ENCODE results near the gene DOHH.
"Not testable (repeated sequence)": the region's sequence is repeated elsewhere in the genome, so short reads cannot be mapped to it uniquely, and the experiment has no call there.

The DOHH gene

DNA sequence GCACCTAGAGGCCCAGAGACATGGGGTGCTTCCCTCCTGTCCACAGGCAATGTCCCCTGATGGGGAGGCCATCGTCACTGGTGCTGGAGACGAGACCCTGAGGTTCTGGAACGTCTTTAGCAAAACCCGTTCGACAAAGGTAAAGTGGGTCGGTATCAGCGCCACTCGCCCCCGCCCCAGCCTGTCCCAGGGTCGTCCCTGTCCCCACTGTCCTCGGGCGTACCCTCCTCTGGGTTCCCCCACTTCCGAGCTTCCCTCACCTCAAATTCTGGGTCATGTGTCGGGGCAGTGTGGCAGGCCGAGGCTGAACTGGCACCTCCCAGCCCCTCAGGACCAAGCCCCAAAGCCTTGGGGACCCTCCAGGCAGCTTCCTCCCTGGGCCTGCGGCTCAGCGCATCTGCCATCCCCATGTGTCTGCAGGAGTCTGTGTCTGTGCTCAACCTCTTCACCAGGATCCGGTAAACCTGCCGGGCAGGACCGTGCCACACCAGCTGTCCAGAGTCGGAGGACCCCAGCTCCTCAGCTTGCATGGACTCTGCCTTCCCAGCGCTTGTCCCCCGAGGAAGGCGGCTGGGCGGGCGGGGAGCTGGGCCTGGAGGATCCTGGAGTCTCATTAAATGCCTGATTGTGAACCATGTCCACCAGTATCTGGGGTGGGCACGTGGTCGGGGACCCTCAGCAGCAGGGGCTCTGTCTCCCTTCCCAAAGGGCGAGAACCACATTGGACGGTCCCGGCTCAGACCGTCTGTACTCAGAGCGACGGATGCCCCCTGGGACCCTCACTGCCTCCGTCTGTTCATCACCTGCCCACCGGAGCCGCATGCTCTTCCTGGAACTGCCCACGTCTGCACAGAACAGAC is 34.1 kb upstream of the DOHH start:
- no peak for DNase-seq

DNA sequence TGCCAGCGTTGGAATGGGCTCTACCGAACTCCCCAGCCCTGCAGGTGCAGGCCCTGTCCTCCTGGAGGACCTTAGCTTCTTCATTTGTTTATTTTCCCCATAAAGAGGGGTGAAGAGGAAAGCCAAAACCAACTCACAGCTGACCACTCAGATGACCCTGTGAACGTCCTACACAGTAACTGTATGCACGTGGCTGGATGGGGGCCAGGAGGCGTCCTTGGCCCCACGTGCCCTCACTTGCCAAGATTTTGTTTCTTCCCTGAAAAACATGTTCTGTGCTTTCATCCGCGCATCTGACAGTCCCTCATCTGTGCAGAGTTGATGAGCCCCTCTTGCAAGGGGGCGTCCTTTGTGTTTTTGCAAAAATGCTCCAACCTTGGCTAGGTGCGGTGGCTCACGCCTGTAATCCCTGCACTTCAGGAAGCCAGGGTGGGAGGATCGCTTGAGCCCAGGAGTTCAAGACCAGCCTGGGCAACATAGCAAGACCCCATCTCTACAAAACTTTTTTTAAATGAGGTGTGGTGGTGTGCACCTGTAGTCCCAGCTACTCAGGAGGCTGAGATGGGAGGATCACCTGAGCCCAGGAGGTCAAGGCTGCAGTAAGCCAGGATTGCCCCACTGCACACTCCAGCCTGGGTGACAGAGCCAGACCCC is 33.2 kb upstream of the DOHH start:
- DNase-seq, result no peak

DNA sequence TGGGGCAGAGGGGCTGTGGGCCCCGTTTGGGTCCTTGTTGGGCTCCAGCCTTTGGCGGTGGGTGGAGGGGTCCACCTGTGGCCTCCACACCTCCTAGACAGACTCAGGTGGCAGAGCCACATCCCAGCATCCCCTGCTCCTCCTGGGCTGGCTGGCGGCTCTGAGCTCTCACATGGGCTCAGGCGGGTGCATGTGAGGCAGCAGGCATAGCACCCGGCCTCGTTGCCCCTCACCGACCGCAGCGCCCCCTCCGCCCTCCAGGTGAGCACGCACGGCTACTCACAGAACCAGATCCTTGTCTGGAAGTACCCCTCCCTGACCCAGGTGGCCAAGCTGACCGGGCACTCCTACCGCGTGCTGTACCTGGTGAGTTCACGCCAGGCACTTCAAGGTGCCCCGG is 32.6 kb upstream of the DOHH start:
- no peak for DNase-seq

- no peak for DNase-seq
Measured at GRCh38 chr19:3532154-3532786, 31.8 kb upstream of the DOHH start.

- DNase-seq, result no peak
Measured at GRCh38 chr19:3531716-3532115, 31.2 kb upstream of the DOHH start.

- no peak for DNase-seq
Measured at GRCh38 chr19:3530389-3530788, 29.9 kb upstream of the DOHH start.

DNA sequence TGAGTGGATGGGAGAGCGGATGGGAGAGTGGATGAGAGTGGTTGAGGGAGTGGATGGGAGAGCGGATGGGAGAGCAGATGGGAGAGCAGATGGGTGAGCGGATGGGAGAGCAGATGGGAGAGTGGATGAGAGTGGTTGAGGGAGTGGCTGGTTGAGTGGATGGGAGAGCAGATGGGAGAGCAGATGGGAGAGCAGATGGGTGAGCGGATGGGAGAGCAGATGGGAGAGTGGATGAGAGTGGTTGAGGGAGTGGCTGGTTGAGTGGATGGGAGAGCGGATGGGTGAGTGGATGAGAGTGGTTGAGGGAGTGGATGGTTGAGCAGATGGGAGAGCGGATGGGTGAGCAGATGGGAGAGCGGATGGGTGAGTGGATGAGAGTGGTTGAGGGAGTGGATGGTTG is 28.8 kb upstream of the DOHH start:
- DNase-seq, result not testable (repeated sequence)

DNA sequence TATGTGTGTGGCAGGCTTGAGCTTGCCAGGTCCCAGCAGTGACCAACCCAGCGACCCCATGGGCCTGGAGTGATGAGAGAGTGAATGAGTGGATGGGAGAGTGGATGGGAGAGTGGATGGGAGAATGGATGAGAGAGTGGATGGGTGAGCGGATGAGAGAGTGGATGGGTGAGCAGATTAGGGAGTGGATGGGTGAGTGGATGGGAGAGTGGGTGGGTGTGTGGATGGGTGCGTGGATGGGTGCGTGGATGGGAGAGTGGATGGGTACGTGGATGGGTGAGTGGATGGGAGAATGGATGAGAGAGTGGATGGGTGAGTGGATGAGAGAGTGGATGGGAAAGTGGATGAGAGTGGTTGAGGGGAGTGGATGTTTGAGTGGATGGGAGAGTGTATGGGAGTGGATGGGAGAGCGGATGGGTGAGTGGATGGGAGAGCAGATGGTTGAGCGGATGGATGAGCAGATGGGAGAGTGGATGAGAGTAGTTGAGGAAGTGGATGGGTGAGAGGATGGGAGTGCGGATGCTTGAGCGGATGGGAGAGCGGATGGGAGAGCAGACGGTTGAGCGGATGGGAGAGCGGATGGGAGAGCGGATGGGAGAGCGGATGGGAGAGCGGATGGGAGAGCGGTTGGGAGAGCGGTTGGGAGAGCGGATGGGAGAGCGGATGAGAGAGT is 28.2 kb upstream of the DOHH start:
- DNase-seq, result no peak

- no peak for DNase-seq
Measured at GRCh38 chr19:3528080-3528479, 27.6 kb upstream of the DOHH start.

GRCh38 chr19:3527238-3527910 is 26.9 kb upstream of the DOHH start:
- no peak for DNase-seq

DNA sequence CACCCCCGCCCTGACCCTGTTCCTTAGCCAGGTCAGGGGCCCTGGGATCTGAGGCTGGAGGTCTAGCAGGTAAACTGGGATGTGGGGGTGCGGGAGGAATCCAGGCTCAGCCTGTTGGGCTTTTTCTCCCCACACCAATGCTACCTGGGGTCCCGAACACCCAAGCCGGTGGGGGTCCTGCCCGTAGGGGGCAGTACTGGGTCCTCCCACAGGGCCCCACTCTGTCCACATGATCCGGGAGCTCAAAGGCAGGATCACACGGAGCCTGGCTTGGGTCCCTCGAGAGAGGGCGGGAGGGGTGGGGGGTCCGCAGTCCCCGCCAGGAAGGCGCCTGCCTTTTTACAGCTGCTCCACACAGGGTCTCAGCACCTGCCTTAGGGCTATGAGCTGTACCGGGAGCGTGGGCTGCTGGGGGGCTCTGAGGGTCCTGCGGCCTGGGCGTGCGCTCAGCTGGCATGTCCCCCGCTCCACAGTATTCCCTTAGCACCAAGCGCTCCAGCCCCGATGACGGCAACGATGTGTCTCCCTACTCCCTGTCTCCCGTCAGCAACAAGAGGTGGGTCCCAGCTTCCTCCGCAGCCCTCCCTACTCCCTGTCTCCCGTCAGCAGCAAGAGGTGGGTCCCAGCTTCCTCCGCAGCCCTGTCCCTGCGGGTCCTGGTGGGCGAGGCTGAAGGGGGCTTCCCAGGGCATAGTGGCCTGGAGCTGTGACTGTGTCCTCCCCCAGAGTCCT is 26.2 kb upstream of the DOHH start:
- DNase-seq, result no peak

DNA sequence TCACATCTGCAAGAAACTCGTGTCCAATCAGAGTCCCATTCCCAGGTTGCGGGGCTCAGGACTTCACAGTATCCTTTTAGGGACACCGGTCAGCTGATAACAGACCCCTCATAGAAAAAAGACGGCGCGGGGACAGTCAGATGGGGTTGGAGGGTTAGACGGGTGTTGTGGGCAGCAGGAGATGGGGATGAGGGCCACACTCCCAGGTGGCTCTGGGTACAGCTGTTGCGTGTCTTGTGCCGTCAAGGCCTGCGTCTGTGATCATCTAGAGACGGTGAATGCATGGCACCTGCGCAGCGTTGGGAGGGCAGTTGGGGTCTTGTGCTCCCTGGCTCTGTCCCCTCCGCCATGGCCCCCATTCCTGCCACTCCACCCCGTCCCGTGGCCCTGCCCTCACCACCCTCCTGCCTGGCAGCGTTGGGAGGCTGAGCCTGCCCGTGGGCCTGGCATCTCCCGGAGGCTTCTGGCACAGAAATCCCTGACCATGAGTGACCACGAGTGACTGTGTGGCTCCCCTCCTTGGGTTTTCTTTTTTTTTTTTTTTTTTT is 24.5 kb upstream of the DOHH start:
- DNase-seq, result no peak

GRCh38 chr19:3524078-3524842 is 23.8 kb upstream of the DOHH start:
- no peak for DNase-seq

DNA sequence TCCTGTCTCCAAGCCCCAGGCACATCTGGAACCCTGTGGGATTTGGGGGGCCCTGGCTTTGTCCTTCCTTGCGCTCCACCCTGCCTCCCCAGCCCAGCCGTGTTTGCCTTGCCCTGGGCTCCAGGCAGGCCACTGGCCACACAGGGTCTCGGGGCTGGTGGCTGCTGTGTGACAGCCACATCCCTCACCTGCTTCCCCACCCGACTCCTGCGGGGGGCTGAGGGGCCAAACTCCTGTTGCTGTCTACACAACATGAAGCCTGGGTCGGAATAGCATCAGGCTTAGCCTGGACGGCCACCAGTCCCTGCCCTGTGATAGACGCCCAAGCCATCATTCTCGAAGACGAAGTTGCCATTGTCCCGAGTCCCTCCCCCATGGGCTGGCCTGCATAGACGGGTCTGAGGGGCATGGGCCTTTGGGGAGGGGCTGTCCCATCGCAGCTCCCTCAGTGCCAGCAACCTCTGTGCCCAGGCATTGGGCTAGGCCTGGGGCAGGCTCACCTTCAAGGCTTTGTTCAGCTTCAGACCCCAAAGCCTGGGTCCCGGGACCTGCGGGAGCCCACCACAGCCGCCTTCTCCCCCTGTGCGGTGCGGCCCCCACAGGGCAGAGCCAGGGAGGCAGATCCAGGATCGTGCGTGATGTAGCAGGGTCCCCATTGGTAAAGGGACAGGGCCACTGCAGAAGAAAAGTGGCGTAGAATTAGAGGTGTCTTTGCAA is 23.0 kb upstream of the DOHH start:
- no peak for DNase-seq

DNA sequence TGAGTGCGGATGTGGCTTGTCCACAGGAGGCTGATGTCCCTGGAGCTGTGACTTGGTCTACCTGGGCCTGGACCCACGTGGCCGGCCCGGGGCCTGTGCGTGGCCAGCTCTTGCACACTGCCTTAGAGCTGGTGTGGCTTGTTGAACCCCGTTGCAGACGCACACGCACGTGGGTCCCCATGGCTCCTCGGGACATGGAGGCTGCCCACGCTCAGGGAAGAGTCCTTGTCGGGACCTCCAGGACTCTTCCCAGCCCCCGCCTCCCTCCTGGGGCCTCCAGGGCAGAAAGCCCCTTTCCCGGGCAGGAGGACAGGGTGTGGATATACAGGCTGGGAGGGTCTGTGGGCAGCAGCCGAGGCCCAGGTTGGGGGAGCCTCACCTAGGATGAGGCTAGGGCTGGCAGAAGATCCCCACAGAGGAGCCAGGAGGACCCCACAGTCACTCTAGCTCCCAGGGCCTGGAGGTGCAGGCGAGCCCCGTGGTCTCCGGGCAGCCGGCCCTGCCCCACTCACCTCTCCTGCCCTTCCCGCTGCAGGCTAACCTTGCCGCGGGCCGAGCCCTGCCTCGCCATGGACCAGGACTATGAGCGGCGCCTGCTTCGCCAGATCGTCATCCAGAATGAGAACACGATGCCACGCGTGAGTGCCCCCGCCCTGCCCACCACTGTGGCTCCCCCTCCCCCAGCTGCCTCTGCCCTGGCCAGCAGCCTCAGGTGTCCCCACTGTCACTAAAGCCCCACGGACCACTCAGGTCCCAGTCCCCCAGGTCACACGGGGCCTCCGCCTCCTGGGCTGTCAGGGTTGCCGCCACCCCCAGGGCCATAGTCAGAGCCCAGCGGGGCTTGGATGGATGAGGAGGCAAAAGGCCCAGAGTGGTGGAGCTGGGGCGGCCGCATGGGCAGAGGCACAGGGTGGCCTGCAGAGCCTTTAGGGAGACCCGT is 22.2 kb upstream of the DOHH start:
- DNase-seq, result no peak

DNA sequence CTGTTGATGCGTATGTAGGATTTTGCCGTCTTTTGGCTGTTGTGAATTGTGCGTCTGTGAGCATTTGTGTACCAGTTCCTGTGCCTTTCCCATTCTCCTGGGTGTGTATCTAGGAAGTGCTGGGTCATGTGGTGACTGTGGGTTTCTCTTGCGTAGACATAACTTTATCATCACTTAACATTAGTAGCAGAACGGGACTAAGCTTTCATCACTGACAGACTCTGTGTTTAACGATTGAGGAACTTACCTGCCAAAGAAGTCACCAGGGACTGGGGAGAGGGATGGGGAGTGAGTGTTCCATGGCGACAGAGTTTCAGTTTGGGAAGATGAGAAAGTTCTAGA is 20.6 kb upstream of the DOHH start:
- no peak for DNase-seq

DNA sequence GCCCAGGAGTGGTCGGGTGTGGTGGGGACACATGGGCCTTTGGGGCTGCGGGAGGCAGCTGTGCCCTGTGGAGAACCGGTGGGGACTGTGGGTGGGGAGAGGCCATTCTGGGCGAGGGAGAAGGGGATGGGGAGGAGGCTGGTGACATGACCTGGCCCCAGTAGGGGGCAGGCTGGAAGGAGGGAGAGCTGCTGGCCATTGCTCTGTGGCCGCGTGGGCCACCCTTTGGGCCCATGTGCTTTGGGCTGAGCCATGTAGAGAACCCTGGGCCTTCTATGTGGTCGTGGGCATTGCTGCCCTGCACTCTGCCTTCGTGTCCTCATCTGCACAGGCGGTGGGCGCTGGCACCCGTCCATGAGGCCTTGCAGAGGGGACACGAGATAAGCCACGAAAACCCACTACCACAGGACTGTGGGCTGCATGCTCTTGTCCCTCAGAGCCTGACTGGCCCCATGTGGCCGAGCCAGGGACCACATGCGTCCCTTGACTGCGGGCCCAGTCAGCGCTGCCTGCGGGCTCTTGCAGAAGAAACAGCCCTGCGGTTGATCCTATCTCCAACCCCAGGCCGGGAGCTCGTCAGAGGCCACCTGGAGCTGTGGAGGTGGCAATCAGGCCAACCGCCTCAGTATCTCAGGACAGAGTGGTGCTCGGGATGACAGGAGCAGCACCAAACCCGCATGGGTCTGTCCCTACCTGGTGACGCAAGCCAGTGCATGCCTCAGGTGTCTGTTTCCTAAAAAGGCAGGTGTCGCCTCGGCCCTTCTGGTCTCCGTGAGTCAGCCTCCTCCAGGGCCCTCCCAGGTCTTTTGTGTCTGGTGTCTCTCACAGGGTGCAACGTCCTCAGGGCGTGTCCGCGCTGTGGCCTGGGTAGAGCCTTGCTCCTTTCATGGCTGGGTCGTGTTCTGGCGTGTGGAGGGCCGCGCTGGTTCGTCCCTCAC is 20.0 kb upstream of the DOHH start:
- no peak for DNase-seq

GRCh38 chr19:3519126-3519525 is 18.7 kb upstream of the DOHH start:
- no peak for DNase-seq

Data from NCI-H1092 treated with DMSO at 0.1 percent for 48 hours (cell line).